ENCODE measurements around the gene DHX29. TPM values are rescaled to one million over a fixed set of nuclear protein-coding genes. Genes with fewer than 3 reads are reported as not detected.

DHX29 gene
- polyA plus RNA-seq, 5 donors = 24.6 to 42.1 (median 32.5) TPM

DNA sequence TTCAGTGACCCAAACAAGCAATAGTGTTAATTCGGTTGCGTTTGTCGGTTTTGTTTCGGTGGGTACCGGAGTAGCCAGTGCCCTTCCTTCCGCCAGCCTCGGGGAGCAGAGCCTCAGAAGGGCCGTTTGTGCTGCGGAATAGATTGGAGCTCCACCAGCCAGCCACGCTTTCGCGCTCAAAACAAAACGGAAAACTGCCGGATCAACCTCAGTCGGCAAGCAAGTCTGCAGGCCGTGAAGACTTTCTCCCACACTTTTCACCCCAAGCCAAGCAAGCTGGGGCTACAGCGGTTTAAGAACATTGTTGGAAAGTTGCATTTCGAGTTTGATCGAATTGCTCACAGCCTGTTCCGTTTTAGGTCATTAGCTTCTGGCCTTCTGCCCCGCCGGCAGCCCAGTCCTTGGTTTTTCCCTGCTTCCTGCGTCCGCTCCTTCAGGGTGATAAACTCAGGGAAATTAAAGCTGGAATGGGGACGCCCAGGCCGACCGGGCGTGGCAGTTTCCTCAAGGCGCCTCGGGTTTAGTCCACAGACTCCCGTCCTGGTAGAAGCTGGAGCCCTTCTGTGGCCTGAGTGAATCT is 73.3 kb downstream of the DHX29 start:
- DNase-seq = no peak

DNA sequence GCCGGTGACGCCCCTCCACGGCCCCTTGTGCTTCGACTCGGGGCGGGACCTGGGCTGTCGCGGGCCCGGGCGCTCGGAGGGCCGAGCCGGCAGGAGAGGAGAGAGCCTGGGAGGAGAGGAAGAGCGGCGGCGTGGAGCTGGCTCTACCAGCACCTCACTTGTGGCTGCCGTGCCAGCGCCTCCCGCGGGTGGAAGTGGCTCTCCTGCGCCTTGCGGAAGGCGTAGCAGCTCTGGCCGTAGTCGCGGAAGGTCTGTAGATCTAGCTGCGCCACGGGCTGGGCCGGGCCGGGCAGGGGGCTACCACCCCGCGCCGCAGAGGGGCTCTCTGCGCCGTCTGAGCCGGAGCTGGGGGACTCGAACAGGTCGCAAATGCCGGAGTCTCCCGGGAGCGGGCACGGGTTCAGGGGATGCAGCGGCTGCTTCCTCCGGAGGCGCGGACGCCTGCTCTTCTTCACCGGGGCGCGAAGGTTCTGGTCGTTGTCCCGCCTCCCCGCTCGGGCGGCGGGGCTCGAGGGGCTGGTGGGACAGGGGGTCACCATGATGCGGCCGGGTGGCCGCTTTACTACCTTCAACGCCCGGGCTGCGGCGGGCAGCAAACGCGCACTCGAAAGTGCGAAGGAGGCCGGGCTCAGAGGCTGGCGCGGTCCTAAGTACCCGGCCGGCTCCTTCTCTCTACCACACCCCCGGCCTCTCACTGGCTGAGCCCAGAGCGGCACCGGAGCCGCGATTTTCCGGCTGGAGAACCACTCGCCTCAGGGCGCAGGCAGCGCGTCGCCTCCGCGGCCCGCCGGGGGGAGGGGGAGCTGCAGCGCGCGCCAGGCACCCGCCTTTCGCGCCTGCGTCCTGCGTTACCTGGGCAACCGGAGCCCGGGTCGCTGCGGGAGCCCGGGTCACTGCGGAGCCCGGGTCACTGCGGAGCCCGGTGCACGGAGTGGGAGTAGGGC is 74.2 kb downstream of the DHX29 start, which contains the start of gene CCNO:
TSS of gene CCNO (minus strand) at position 624 of the 944 bp plus-strand sequence. CDS start at position 539, 85 bp downstream.
- DNase-seq = peak in 1 of 2 donors; percentile 67

DNA sequence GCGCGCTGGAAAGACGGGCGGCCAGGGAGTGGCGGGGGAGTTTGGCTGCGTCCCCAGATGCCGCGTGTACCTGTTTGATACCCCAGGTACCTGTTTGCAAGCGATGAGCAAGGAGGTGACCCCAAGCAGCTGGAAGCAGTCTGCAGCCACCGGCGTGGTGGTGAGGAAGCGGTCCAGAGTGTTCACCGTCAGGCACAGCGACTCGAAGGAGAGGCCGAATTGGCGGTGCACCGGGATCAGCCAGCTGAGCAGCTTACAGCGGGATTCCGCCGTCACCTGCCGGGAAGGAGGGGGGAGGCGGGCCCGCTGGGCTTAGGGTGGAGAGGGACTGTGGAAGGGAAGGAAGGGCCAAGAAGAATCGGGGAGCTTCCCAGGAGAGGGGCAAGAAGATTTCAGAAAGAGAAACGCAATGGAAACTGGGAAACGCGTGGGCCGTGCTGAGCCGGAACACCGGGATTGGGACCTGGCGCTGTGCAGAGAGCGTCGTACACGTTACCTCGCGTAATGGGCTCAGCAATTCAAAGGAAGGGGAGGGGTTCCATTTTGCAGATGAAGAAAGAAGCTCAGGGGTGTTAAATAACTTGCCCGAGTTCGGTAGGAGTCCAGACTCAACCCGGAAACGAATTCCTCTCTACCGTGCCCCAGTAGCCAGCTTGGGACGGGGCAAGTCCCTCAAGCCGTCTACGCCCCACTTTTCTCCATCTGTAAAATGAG is 75.1 kb downstream of the DHX29 start:
- no peak for DNase-seq

DNA sequence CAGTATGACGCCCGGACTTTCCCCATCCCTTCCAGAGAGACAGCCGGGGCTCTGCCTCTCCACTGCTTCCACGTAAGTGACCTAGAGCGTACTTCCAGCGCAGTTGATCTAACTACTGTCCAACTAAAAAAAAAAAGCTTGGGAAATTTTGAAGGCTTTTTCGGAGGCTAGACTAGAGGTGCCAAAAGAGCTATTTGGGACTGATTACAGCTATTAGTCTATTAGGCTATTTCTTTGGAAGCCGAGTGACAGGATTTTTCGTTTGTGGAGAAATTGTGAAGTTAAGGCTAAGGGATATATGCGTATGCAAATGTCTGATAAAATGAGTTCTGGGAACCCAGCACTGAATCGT is 75.6 kb downstream of the DHX29 start:
- no peak for DNase-seq

DNA sequence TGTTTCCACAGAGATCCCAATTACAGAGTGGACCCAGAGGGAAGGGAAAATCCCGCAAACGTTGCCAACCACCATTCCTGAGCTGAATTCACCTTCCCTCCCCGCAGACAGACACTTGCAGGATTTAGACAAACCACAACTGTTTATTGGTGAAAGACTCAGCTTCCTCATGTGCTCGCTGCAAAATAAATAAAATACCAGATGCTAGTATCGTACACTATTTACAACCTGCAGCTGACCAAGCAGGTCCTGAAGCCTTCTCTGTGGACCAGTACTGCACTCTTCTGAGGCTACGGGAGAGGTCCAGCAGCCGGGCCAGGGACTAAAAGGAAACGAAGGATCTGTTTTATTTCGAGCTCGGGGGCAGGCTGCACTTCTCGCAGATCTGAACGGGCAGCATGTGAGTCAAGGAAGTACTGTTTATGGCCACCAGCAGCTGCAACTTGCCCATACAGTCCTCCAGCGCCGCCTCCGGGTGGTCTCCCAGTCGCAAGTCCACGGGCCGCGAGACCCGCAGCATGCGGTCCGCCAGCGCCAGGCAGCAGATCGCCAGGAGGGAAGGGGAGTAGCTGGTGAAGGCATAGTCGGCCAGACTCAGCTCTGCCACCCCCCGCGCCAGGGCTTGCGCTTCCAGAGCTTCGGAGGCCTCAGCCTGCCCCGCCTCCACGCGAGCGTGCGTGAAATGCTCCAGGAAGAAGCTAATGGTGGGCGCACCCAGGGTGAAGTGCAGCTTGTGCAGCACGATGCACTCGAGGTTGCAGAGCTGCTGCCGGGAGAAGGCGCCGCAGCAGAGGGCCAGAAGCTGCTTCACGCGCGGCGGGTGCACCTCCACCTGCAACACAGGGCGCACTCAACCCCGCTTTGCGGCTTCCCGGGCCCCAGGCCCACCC is 76.2 kb downstream of the DHX29 start:
- DNase-seq = no peak

DNA sequence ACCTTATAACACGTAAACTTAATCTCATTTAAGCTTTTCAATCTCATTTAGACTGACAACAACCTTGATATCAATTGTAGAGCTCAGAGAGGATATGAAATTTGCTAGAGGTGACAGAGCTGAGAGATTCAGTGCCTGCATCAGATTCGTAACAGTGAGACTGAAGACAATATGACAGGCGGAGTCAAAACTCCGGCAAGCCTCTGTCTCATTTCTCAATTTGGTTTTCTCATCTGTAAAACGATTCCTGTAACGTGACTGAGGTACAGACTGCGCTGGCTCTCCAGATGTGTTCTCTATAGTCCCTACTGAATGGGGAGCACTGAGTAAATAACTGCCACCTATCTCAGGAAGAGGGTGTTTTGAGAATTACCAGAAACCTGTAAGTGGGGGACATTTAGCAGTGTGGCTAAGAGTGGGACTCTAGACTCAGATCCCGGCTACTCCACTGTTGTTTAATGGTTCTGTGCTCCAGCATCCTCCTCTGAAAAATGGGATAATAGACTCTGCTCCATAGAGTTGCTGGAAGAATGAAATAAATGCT is 77.3 kb downstream of the DHX29 start:
- DNase-seq = no peak

DNA sequence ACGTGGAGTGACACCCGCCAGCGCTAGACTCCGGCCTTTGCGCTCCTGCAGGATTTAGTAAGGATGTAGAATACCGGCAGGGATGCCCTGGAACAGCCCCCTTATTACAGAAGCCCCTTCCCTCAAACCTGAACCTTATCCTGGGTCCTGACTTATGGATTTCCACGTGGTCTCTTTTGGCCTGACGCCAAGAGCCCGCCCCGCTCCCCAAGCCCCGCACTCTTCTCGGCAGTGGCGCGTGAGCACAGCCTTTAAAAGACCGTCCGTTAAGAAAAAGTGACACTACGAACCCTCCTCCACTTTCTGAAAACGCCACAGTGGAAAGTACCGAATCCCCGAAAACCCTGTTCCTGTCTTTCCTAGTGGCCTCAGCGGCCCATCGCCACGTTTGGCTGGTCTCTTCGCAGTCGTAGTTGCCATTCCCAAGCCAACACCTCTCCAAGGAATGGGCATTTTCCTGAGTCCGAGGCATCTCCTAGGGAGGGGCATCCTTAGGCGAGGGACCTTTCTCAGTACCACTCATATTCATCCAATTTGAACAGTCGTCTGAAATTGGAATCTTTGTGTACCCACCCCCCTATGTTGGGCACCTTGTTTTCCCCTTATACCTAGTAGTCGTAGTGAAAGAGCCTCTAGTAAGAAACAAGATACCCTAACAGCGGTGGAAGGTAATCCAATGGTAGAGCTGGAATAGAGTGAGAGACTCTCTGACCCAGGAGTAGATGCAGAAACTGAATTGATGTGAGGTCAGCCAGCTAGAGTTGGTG is 79.6 kb downstream of the DHX29 start:
- DNase-seq = no peak

DNA sequence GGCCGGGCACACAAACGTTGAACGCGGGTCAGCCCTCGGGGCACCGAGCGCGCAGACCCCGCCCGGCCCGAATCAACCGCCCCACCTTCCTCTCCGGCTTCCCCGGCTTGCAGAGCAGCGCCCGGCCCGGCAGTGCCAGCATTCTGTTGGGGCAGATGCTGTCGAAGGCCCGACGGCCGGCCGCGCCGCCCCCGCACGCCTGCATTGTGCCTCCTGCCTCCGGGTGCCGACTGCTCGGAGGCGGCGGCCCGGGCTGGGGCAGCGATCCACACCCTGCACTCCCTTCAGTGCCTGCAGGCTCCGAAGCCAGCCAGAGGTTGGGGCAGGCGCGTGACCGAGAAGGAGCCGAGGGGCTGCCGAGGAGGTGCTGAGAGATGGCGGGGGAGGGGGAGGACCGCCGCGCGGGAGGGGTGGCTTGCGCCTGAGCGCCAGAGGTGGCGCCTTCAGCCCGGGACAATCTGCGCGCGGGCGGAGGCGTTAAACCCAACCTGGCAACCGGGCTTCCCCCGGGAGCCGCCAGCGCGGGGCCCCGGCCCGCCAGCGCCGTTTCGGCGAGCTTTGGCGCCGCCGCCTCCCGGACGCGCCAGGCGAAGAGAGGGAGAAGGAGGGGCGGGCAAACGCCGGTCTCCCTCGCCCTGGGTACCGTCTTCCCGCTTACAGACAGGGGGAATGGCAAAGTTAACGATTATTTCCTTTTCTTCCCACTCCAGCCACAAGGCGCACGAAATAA is 80.4 kb downstream of the DHX29 start, which contains the start of gene MCIDAS:
TSS of gene MCIDAS (minus strand) at position 382 of the 730 bp plus-strand sequence. CDS start at position 205, 177 bp downstream.
- DNase-seq = peak in 1 of 2 donors; percentile 31

DNA sequence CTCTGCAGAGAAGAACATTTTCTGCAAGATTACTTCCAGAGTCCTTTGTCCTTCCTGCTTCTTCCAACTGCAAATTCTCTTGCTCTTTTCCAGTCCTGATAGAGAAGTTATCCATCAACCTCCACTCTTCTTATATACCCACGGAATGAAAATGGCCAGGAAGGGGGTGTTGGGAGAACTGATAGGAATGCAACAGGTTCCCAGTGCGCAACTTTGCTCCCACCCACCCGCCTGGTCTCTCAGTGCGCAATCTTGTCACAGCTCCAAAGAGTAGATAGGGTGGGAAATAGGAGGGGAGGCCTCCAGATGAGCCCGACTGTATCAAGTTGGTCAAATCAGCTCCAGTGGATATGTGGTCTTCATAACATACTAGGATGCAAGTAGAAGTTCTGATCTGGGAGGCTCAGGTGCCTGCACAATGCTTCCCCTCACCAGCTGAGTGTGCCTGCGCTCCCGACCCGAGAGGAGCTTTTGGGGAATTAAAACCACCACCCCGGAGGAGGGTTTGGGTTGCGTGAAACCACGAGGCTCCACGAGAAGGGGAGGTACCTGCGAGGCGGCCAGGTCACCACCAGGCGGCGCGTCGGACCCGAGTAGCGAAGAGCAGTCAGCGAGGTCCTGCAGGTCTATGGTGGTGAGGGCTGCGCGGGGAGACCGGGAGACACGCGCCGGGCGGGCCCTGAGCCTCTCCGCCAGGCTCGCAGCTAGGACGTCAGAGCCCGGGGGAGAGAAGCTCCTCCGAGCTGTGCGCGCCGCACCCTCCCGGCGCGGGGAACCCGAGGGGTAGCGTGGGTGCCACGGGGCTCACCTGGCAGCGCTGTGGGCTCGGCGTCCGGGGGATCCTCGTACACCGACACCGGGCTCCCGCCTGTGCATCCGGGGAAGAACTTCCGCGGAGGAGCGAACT is 81.2 kb downstream of the DHX29 start:
- peak in 1 of 2 donors; percentile 43 for DNase-seq

DNA sequence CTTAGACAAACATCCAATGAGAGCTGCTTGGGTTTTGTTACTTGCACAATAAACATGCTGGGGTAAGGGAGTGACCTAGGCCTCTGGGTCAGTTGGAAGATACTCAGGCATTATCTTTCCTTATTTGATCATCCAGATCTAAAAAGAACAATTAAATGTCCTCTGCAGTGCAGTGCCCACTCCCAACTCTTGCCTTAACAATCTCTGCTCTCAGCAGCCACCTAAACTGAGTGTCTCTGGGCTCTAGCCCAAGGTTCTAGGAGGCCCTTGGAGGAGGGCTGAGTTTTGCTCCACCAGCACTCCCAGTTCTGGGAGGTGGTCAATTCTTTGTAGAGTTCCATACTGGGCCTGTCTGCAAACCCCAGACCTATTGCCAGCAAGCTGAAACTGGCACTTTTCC is 82.1 kb downstream of the DHX29 start:
- DNase-seq = no peak

DNA sequence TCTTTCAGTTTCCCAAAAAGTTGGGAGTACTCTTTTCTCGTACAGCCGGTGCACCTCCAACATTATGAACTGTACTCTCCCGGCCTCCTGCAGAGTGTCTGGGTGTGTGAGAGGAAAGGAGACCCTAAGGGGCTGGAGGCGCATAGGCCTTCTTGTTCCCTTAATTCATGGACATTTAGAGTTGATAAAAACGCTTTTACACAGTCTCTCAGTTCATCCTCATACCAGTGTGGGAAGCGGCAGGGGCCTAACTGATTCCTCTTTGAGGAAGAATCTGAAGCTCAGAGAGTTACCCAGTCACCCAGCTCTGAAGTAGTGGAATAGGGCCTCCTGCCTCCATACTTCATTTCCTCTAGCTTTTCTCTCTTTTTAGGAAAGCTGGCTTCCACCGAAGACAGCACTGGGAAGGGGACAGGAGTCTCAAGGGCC is 83.7 kb downstream of the DHX29 start:
- no peak for DNase-seq

DNA sequence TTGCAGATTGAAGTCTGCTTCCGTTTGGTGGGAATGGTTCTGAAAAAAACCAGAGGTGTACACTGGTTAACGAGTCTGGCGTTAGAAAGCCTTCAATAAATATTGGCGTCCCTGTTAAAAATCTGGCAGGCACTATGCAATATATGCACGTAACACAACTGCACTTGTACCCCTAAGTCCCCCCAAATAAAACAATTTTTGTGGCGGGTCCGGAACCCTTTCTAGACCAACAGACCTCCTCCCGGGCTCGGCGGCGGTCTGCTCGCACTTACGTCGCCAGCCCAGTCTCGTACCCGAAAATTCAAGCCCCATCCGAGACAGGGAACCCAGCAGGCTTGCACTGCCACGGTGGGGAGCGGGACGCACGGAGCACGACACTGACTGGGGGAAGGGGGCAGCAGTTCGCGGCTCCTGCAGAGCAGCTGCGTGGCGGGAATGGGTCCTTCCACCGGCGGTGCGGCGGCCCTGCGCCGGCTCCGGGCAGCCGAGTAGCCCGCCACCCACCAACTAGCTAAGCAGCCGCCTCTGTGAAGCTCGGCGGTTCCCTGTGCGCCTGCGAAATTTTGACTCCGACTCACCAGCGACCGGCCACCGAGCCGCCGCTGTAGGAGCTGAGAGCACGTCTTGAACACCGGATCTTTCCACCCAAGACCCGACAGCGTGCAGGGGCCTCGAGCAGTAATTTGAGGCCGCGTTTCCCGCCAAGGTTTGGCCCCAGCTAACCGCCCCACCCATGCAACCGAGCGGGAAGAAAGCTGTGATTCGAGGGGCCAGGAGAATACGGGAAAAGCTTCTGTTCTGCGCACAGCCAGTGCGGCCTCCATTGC is 84.3 kb downstream of the DHX29 start:
- no peak for DNase-seq

DNA sequence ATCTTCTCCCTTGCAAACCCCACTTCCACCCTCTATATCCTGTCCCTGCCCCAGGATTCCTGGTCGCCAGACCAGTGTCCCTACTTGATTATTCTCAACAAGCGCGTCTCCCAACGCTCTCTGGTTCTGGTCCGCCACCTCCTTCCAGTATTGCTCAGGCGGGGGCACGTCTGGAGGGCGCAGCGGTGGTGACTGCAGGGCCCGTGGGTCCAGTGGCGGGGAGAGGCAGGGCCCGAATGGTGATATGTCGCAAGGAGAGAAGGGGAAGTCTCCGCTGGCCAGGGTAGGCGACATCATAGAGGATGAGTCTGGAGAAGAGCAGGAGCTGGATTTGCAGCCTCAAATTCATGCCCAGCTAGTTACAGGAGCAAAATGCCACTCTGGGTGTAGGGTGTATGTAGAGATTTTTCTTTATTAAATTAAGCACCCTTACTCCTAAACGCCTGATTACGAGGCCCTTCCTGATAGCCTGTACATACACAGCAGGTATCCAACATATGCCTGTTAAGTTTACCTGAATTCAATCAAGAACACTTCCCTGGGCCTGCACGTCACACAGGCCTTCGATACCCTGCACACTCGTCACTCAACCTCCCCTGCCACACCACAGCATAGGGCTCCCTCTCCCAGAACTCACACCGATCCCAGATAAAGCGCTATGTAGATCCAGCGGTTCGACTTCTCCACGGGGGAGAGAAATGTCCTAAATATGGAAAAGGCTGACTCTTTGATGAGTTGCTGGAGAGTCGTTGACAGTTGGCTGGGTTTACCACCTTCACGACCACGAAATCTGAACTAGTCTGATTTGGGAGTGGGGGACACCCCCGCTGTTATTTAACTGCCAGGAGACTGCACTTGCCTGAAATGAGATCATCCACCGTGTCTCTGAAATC is 85.2 kb downstream of the DHX29 start:
- DNase-seq = no peak

DNA sequence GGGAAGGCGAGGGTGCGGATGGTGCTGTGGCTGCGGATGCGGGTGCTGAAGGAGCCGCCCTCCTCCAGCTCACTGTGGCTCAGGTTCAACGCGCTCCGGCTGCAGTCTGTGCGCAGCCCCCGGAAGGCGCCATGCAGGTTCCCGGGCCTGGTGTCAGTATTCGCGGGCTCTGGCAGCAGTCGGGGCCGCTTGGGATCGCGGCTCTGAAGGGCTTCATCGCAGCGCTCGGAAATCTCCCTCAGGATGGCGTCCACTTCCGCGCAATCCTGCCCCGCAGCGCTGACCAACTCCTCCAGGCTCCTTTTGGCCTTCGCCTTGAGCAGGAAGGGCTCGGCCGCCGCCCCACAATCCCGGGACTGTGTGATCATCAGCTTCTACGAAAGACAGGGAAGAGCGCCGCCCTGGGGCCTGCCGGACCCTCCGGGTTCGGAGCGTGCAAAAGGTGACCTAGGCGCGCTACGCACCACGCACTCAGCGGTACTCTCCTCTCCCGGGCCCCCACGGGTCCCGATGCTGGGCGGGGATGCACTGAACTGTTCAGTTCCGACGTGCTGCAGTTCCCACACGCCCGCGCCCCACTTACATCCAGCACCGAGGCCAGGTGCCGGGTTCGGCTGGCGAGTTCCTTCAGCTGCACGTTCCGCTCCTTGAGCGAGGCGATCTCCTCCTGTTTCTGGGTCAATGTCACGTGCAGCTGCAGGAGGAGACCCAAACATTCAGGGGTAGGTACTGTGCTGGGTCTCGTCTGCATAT is 86.9 kb downstream of the DHX29 start:
- DNase-seq = no peak

DNA sequence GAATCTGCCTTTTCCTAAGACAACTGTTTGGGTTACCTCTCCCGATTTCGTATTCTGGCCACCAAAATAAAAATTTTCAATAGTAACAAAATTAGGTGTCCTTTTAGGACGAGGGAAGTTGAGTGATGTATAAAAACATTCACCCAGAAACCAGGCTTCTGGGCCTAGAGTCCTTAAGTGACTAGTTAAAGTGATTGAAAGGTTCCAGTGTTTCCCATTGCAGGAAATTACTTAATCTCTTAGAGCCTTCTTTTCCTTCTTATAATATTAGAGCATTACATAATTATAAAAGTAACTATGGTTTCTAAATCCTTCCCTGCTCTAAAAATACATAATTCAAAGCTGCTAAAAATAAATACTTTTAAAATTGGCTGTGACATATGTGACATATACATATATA is 87.7 kb downstream of the DHX29 start:
- no peak for DNase-seq

DNA sequence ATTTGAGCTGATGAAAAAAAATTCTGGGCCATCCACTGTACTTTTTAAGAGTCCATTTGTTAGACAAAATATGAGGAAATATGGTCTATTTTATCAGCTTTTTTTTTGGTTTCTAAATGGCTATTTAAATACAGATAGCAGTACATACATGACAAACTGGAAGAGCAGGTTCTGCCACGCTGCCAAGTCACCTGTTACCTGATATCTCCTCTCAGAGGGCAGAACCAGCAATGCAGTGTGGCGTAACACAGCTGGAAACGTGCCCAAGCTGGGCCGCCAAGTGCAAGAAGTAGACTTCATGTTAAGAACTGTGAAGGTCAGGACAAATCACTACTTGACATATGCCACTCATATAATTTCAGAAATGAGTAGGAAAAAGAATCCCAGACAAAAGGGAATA is 88.5 kb downstream of the DHX29 start:
- peak; percentile 77 to 78 for DNase-seq

Measured in right lung (tissue), 5 donors.